ENCODE data around the gene KCNMA1. TPM values are rescaled to one million over a fixed set of nuclear protein-coding genes. Genes with fewer than 3 reads are reported as not detected.

The KCNMA1 gene
- total RNA-seq, 1 experiment from 2014 or later = 20.7 TPM

- intact Hi-C loops (cut with micrococcal nuclease; ENCODE audit: unreplicated experiment) = no loop called here
- no peak for DNase-seq
- H3K9me3 Mint-ChIP-seq (ENCODE audit: unreplicated experiment) = no peaks in the 10 kb centered on the region
- Histone ChIP-seq H3K4me1 (peaks cover 24% of the 10 kb centered on the region), H3K4me3 (ENCODE audit: low read depth, low read length) (no peak overlapping the region), H3K27me3 (replicated peaks; ENCODE audit: control insufficient read depth, insufficient read depth, low read length) (no peaks in the 10 kb centered on the region), H3K36me3 (ENCODE audit: control insufficient read depth, insufficient read depth, low read length) (no peaks in the 10 kb centered on the region), H3K9me3 (no peaks in the 10 kb centered on the region)
- no peak overlapping the region for H3K4me3 Mint-ChIP-seq (ENCODE audit: unreplicated experiment)
- TF ChIP-seq CTCF (IDR thresholded peaks at IDR 0.05; ENCODE audit: insufficient read depth in 1 of 2, low read depth in 1 of 2, low read length in 1 of 2, severe bottlenecking in 1 of 2, unreplicated experiment in 1 of 2) = no peak
- no peaks in the 10 kb centered on the region for H3K36me3 Mint-ChIP-seq (ENCODE audit: insufficient read depth, unreplicated experiment)
- BruUV-seq (replicated peaks) = no TSS peak
- H3K27ac Mint-ChIP-seq (ENCODE audit: unreplicated experiment) = no peak overlapping the region
- ChIA-PET CTCF (no interaction called here), POLR2A (no interaction called here)
- H3K27me3 Mint-ChIP-seq (ENCODE audit: insufficient read depth, unreplicated experiment) = no peaks in the 10 kb centered on the region
- H3K4me1 Mint-ChIP-seq (ENCODE audit: low read depth, unreplicated experiment) = peaks cover 28% of the 10 kb centered on the region
These were observed 22.6 kb downstream of the KCNMA1 start for GRCh38 chr10:77614778-77615625.

GRCh38 chr10:77613476-77614130 is 24.0 kb downstream of the KCNMA1 start:
- no peak overlapping the region for H3K4me3 ChIP-seq (ENCODE audit: low read depth, low read length)
- no peak for DNase-seq
- no peaks in the 10 kb centered on the region for H3K36me3 Mint-ChIP-seq (ENCODE audit: insufficient read depth, unreplicated experiment)
- H3K9me3 ChIP-seq = no peaks in the 10 kb centered on the region
- no peak for TF ChIP-seq CTCF (IDR thresholded peaks at IDR 0.05; ENCODE audit: insufficient read depth in 1 of 2, low read depth in 1 of 2, low read length in 1 of 2, severe bottlenecking in 1 of 2, unreplicated experiment in 1 of 2)
- no peak overlapping the region for H3K4me3 Mint-ChIP-seq (ENCODE audit: unreplicated experiment)
- H3K4me1 ChIP-seq = peaks cover 24% of the 10 kb centered on the region
- CTCF ChIA-PET = no interaction called here
- no peaks in the 10 kb centered on the region for H3K27me3 Mint-ChIP-seq (ENCODE audit: insufficient read depth, unreplicated experiment)
- no peaks in the 10 kb centered on the region for H3K36me3 ChIP-seq (ENCODE audit: control insufficient read depth, insufficient read depth, low read length)
- no peaks in the 10 kb centered on the region for H3K27me3 ChIP-seq (replicated peaks; ENCODE audit: control insufficient read depth, insufficient read depth, low read length)
- intact Hi-C loops (cut with micrococcal nuclease; ENCODE audit: unreplicated experiment) = no loop called here
- peaks cover 28% of the 10 kb centered on the region for H3K4me1 Mint-ChIP-seq (ENCODE audit: low read depth, unreplicated experiment)
- H3K27ac Mint-ChIP-seq (ENCODE audit: unreplicated experiment) = no peak overlapping the region
- POLR2A ChIA-PET = no interaction called here
- BruUV-seq (replicated peaks) = no TSS peak
- H3K9me3 Mint-ChIP-seq (ENCODE audit: unreplicated experiment) = no peaks in the 10 kb centered on the region

- peak in 1 of 2 experiments; percentile 24 for DNase-seq
- H3K36me3 Mint-ChIP-seq (ENCODE audit: insufficient read depth, unreplicated experiment) = no peaks in the 10 kb centered on the region
- no peaks in the 10 kb centered on the region for H3K9me3 Mint-ChIP-seq (ENCODE audit: unreplicated experiment)
- ChIA-PET CTCF (interaction anchor here (1.2 kb wide), 1 partner anchor 438 kb away, joined by 3 read pairs; no protein-coding TSS in a partner anchor), POLR2A (no interaction called here)
- no peaks in the 10 kb centered on the region for H3K27me3 Mint-ChIP-seq (ENCODE audit: insufficient read depth, unreplicated experiment)
- Histone ChIP-seq H3K36me3 (ENCODE audit: control insufficient read depth, insufficient read depth, low read length) (no peaks in the 10 kb centered on the region), H3K27me3 (replicated peaks; ENCODE audit: control insufficient read depth, insufficient read depth, low read length) (no peaks in the 10 kb centered on the region), H3K4me1 (peaks cover 31% of the 10 kb centered on the region), H3K4me3 (ENCODE audit: low read depth, low read length) (no peak overlapping the region), H3K9me3 (no peaks in the 10 kb centered on the region)
- no TSS peak for BruUV-seq (replicated peaks)
- TF ChIP-seq CTCF (IDR thresholded peaks at IDR 0.05; ENCODE audit: insufficient read depth in 1 of 2, low read depth in 1 of 2, low read length in 1 of 2, severe bottlenecking in 1 of 2, unreplicated experiment in 1 of 2) = no peak
- peaks cover 36% of the 10 kb centered on the region for H3K4me1 Mint-ChIP-seq (ENCODE audit: low read depth, unreplicated experiment)
- intact Hi-C loops (cut with micrococcal nuclease; ENCODE audit: unreplicated experiment) = no loop called here
- no peak overlapping the region for H3K4me3 Mint-ChIP-seq (ENCODE audit: unreplicated experiment)
- peak overlapping the region; percentile 18 for H3K27ac Mint-ChIP-seq (ENCODE audit: unreplicated experiment)
These were observed 25.9 kb downstream of the KCNMA1 start for GRCh38 chr10:77611670-77612069.
